CD4-positive, alpha-beta T cell treated with Interleukin-4 for 4 hours (primary cell): ENCODE results near the gene CDK5.

Source experiments
- DNase-seq: peaks from one replicate; pipeline ENCODE4 v3.0.0-alpha.2; 2020

Gene CDK5

GRCh38 chr7:151086802-151087244, 29.1 kb upstream of the CDK5 start:
- no peak for DNase-seq

GRCh38 chr7:151085691-151086620, 28.3 kb upstream of the CDK5 start, which contains the start of gene AGAP3:
Gene AGAP3 (plus strand): TSS chr7:151086475. CDS start chr7:151086742, 267 bp downstream.
- DNase-seq: peak; percentile 39

- no peak for DNase-seq
Measured at GRCh38 chr7:151085329-151085690, 27.6 kb upstream of the CDK5 start.

GRCh38 chr7:151083824-151084160, 26.1 kb upstream of the CDK5 start:
- DNase-seq: no peak

GRCh38 chr7:151083071-151083823, 25.6 kb upstream of the CDK5 start, which contains the start of gene TMUB1:
Gene TMUB1 (minus strand): TSS chr7:151083493. CDS start chr7:151082563, 930 bp downstream.
- peak; percentile 85 for DNase-seq

GRCh38 chr7:151082141-151083070, 24.7 kb upstream of the CDK5 start:
- DNase-seq: no peak

GRCh38 chr7:151081170-151082101, 23.7 kb upstream of the CDK5 start:
- no peak for DNase-seq

- DNase-seq: peak; percentile 87
Measured at GRCh38 chr7:151080522-151081169, 22.9 kb upstream of the CDK5 start, which contains the start of gene FASTK. Gene FASTK (minus strand): TSS chr7:151080809. CDS start chr7:151080766, 43 bp downstream.

GRCh38 chr7:151080067-151080521, 22.4 kb upstream of the CDK5 start:
- DNase-seq: no peak

- DNase-seq: no peak
Measured at GRCh38 chr7:151079199-151079910, 21.7 kb upstream of the CDK5 start.

- DNase-seq: no peak
Measured at GRCh38 chr7:151078233-151079040, 20.7 kb upstream of the CDK5 start.

- no peak for DNase-seq
Measured at GRCh38 chr7:151077705-151078232, 20.1 kb upstream of the CDK5 start.

- no peak for DNase-seq
Measured at GRCh38 chr7:151076863-151077704, 19.4 kb upstream of the CDK5 start.

- no peak for DNase-seq
Measured at GRCh38 chr7:151075978-151076426, 18.3 kb upstream of the CDK5 start.

- DNase-seq: no peak
Measured at GRCh38 chr7:151075662-151075971, 17.9 kb upstream of the CDK5 start.

- no peak for DNase-seq
Measured at GRCh38 chr7:151074817-151075661, 17.3 kb upstream of the CDK5 start.

- DNase-seq: no peak
Measured at GRCh38 chr7:151073990-151074389, 16.3 kb upstream of the CDK5 start.
